Nephron progenitor cell (in vitro differentiated cells): ENCODE measurements around the gene DCLRE1C.
"Not testable (repeated sequence)": the region's sequence is repeated elsewhere in the genome, so short reads cannot be mapped to it uniquely, and the experiment has no call there.

Experiments
- DNase-seq: peaks from one replicate; pipeline ENCODE4 v3.0.0; 2021
- H3K27ac Mint-ChIP-seq: 2 replicates; pipeline ENCODE4 v1.8.0; 2021; ENCODE audit warnings: mild to moderate bottlenecking, moderate library complexity, mixed read lengths
- H3K27me3 Mint-ChIP-seq: 2 replicates; pipeline ENCODE4 v1.8.0; 2021; ENCODE audit warnings: mild to moderate bottlenecking, low read depth, mixed read lengths; ENCODE audit not compliant: poor library complexity
- H3K36me3 Mint-ChIP-seq: 2 replicates; pipeline ENCODE4 v1.8.0; 2021; ENCODE audit warnings: low read depth, mixed read lengths
- H3K4me1 Mint-ChIP-seq: 2 replicates; pipeline ENCODE4 v1.8.0; 2021; ENCODE audit warnings: mixed read lengths
- H3K4me3 Mint-ChIP-seq: 2 replicates; pipeline ENCODE4 v1.8.0; 2021; ENCODE audit warnings: mild to moderate bottlenecking, moderate library complexity, mixed read lengths
- H3K9me3 Mint-ChIP-seq: 2 replicates; pipeline ENCODE4 v1.8.0; 2021; ENCODE audit warnings: mild to moderate bottlenecking, moderate library complexity, mixed read lengths
- CTCF ChIP-seq: fragments of 200-600 bp; sonication (generic); IDR thresholded peaks from 2 replicates; pipeline ENCODE4 v1.5.0; 2021; ENCODE audit warnings: antibody characterized with exemption

Gene DCLRE1C

GRCh38 chr10:14878266-14879123 lies 75.4 kb downstream of the DCLRE1C start, which contains the start of gene SUV39H2:
TSS of gene SUV39H2 (plus strand) at chr10:14878866. CDS start at chr10:14878889, 23 bp downstream.
- H3K27ac Mint-ChIP-seq = peak within 1 kb of the TSS; percentile 99
- no peak for TF ChIP-seq CTCF
- H3K36me3 Mint-ChIP-seq = peaks cover 18% of the 10 kb centered on the region
- H3K27me3 Mint-ChIP-seq = no peaks in the 10 kb centered on the region
- DNase-seq = peak; percentile 97
- H3K9me3 Mint-ChIP-seq = no peaks in the 10 kb centered on the region
- H3K4me3 Mint-ChIP-seq = peak within 1 kb of the TSS; percentile 97
- H3K4me1 Mint-ChIP-seq = peaks cover 63% of the 10 kb centered on the region

- H3K36me3 Mint-ChIP-seq = peaks cover 2% of the 10 kb centered on the region
- peak overlapping the region; percentile 94 for H3K4me3 Mint-ChIP-seq
- peak overlapping the region; percentile 71 for H3K27ac Mint-ChIP-seq
- H3K4me1 Mint-ChIP-seq = peaks cover 54% of the 10 kb centered on the region
- no peaks in the 10 kb centered on the region for H3K9me3 Mint-ChIP-seq
- DNase-seq = no peak
- H3K27me3 Mint-ChIP-seq = no peaks in the 10 kb centered on the region
- TF ChIP-seq CTCF = no peak
These were observed 77.1 kb downstream of the DCLRE1C start for GRCh38 chr10:14876764-14877163.

- no peak for TF ChIP-seq CTCF
- Mint-ChIP-seq H3K36me3 (peaks cover 6% of the 10 kb centered on the region), H3K27me3 (no peaks in the 10 kb centered on the region), H3K9me3 (no peaks in the 10 kb centered on the region), H3K4me3 (peak overlapping the region; percentile 94), H3K4me1 (peaks cover 46% of the 10 kb centered on the region), H3K27ac (no peak overlapping the region)
- DNase-seq = no peak
These were observed 78.0 kb downstream of the DCLRE1C start for GRCh38 chr10:14875941-14876340.

- Mint-ChIP-seq H3K27ac (no peak overlapping the region), H3K9me3 (no peaks in the 10 kb centered on the region)
These were observed 80.7 kb downstream of the DCLRE1C start for GRCh38 chr10:14873090-14873760.

GRCh38 chr10:14864871-14865270 lies 89.0 kb downstream of the DCLRE1C start:
- not testable (repeated sequence) for H3K4me1 Mint-ChIP-seq, H3K27me3 Mint-ChIP-seq, H3K27ac Mint-ChIP-seq, H3K4me3 Mint-ChIP-seq, DNase-seq, H3K9me3 Mint-ChIP-seq
- peaks cover 61% of the 10 kb centered on the region for H3K36me3 Mint-ChIP-seq

More at GRCh38 chr10:14873090-14873760, 80.7 kb downstream of the DCLRE1C start:
- no peak for TF ChIP-seq CTCF
- no peak for DNase-seq
- peaks cover 29% of the 10 kb centered on the region for H3K4me1 Mint-ChIP-seq
- H3K4me3 Mint-ChIP-seq = no peak overlapping the region
- H3K36me3 Mint-ChIP-seq = peaks cover 26% of the 10 kb centered on the region
- H3K27me3 Mint-ChIP-seq = no peaks in the 10 kb centered on the region

- peaks cover 56% of the 10 kb centered on the region for H3K36me3 Mint-ChIP-seq
- H3K27me3 Mint-ChIP-seq, H3K27ac Mint-ChIP-seq, DNase-seq, H3K4me1 Mint-ChIP-seq, H3K4me3 Mint-ChIP-seq, H3K9me3 Mint-ChIP-seq: not testable (repeated sequence)
These were observed 89.4 kb downstream of the DCLRE1C start for GRCh38 chr10:14864466-14864865.
